Measurements from ENCODE around the gene GJB1.

DNA sequence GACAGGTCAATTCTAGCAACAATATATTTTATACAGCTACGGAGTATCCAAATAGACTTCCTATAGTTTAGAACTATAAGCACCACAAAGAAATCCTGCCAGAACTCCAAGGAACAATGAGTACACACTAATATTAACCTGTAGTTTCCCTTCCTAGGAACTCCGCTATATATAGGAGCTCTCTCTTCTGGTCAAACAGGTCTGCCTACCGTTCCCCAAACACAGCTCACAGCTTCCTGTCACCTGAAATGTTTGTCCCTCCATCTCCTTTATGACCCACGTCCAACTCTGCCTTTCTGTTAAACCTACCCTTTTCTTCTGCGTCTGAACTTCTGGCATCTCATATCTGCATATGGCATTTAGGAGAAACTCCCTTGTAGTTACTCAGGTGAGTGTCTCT lies 10.5 kb upstream of the GJB1 start:
- TF ChIP-seq, protein P1, sequence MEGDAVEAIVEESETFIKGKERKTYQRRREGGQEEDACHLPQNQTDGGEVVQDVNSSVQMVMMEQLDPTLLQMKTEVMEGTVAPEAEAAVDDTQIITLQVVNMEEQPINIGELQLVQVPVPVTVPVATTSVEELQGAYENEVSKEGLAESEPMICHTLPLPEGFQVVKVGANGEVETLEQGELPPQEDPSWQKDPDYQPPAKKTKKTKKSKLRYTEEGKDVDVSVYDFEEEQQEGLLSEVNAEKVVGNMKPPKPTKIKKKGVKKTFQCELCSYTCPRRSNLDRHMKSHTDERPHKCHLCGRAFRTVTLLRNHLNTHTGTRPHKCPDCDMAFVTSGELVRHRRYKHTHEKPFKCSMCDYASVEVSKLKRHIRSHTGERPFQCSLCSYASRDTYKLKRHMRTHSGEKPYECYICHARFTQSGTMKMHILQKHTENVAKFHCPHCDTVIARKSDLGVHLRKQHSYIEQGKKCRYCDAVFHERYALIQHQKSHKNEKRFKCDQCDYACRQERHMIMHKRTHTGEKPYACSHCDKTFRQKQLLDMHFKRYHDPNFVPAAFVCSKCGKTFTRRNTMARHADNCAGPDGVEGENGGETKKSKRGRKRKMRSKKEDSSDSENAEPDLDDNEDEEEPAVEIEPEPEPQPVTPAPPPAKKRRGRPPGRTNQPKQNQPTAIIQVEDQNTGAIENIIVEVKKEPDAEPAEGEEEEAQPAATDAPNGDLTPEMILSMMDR (conservative IDR thresholded peaks at IDR 0.05 in 1 of 2, IDR thresholded peaks at IDR 0.05 in 1 of 2; ENCODE audit: low read depth in 1 of 2, low read length in 2 of 2) = no peak
- no peak for TF ChIP-seq EZH2 (IDR thresholded peaks at IDR 0.05; ENCODE audit: low read length, missing control alignments)

Data from fibroblast of lung (primary cell).